HepG2 (cell line): ENCODE measurements around the gene MITF. TPM values are rescaled to one million over a fixed set of nuclear protein-coding genes. Genes with fewer than 3 reads are reported as not detected.

Source experiments
- ADNP ChIP-seq: sonication (generic); formaldehyde crosslinking; IDR thresholded peaks from 2 replicates; pipeline ENCODE4 v1.4.0; 2020; ENCODE audit warnings: missing genetic modification reagents
- ASH2L ChIP-seq: fragments of 300-600, 200-600 bp; sonication (generic); IDR thresholded peaks from 2 replicates; pipeline ENCODE4 v1.7.0; 2017; ENCODE audit warnings: low read depth, mild to moderate bottlenecking, moderate library complexity, mixed read lengths, low read length; ENCODE audit not compliant: insufficient read length
- ATF2 ChIP-seq: sonication (generic); formaldehyde crosslinking; IDR thresholded peaks from 2 replicates; pipeline ENCODE4 v1.4.0; 2020; ENCODE audit warnings: missing genetic modification reagents
- ATF7 ChIP-seq, 2 experiments: fragments of 450-650 bp in 1 of 2; sonication (generic) in 1 of 2; formaldehyde crosslinking in 1 of 2; IDR thresholded peaks; 2 replicates each; pipeline versions ENCODE4 v1.4.0 to v1.6.1; 2016 to 2020; ENCODE audit warnings: antibody characterized with exemption in 1 of 2, mild to moderate bottlenecking in 1 of 2, missing genetic modification reagents in 1 of 2
- CBX2 ChIP-seq, 2 experiments: fragments of 200-600 bp in 1 of 2; sonication (generic); formaldehyde crosslinking in 1 of 2; IDR thresholded peaks; 2 replicates each; pipeline versions ENCODE4 v1.7.0 to v1.8.1; 2018 to 2022; ENCODE audit warnings: low read depth in 2 of 2, low read length in 1 of 2, mild to moderate bottlenecking in 1 of 2, missing genetic modification reagents in 1 of 2
- CENPX ChIP-seq: sonication (generic); formaldehyde crosslinking; IDR thresholded peaks from 2 replicates; pipeline ENCODE4 v1.9.0; 2021; ENCODE audit warnings: mild to moderate bottlenecking, missing genetic modification reagents, moderate library complexity
- MXD1 ChIP-seq: sonication (generic); formaldehyde crosslinking; IDR thresholded peaks from 2 replicates; pipeline ENCODE4 v1.4.0; 2020; ENCODE audit warnings: mild to moderate bottlenecking, missing genetic modification reagents
- NCOR1 ChIP-seq: fragments of 200-600 bp; sonication (generic); IDR thresholded peaks from 2 replicates; pipeline ENCODE4 v1.7.0; 2017; ENCODE audit warnings: antibody characterized with exemption, low read length, borderline replicate concordance
- NONO ChIP-seq, 2 experiments: fragments of 450-650 bp in 1 of 2; sonication (generic) in 1 of 2; formaldehyde crosslinking in 1 of 2; IDR thresholded peaks in 1 of 2; conservative IDR thresholded peaks in 1 of 2; 2 replicates each; pipeline versions ENCODE4 v1.6.1 to v1.8.0; 2017 to 2022; ENCODE audit warnings: mild to moderate bottlenecking in 1 of 2, missing genetic modification reagents in 1 of 2, moderate library complexity in 1 of 2
- SALL1 ChIP-seq: sonication (generic); formaldehyde crosslinking; IDR thresholded peaks from 2 replicates; pipeline ENCODE4 v1.8.0; 2022; ENCODE audit warnings: mild to moderate bottlenecking, missing genetic modification reagents
- SMAD9 ChIP-seq: sonication (generic); formaldehyde crosslinking; IDR thresholded peaks from 2 replicates; pipeline ENCODE4 v1.5.1; 2020; ENCODE audit warnings: mild to moderate bottlenecking, missing genetic modification reagents
- SP5 ChIP-seq: IDR thresholded peaks from 2 replicates; pipeline ENCODE4 v1.6.1; 2016; ENCODE audit warnings: low read depth, borderline replicate concordance
- ZBTB10 ChIP-seq: sonication (generic); formaldehyde crosslinking; IDR thresholded peaks from 2 replicates; pipeline ENCODE4 v1.4.0; 2020; ENCODE audit warnings: missing genetic modification reagents, borderline replicate concordance
- ZEB1 ChIP-seq: IDR thresholded peaks from 2 replicates; pipeline ENCODE4 v1.6.1; 2012; ENCODE audit warnings: mild to moderate bottlenecking, low read depth, inconsistent platforms; ENCODE audit not compliant: insufficient replicate concordance
- ZFP36 ChIP-seq: fragments of 150-350 bp; IDR thresholded peaks from 2 replicates; pipeline ENCODE4 v1.6.1; 2018; ENCODE audit warnings: borderline replicate concordance, low read length, low read depth; ENCODE audit not compliant: partially characterized antibody
- ZFP62 ChIP-seq: sonication (generic); formaldehyde crosslinking; IDR thresholded peaks from 2 replicates; pipeline ENCODE4 v1.4.0; 2020; ENCODE audit warnings: missing genetic modification reagents
- ZNF17 ChIP-seq: sonication (generic); formaldehyde crosslinking; IDR thresholded peaks from 2 replicates; pipeline ENCODE4 v1.5.0; 2020; ENCODE audit warnings: mild to moderate bottlenecking, missing genetic modification reagents
- ZNF639 ChIP-seq: conservative IDR thresholded peaks from 2 replicates; pipeline ENCODE4 v1.6.1; 2018; ENCODE audit warnings: missing genetic modification reagents
- ZNF772 ChIP-seq: sonication (generic); formaldehyde crosslinking; IDR thresholded peaks from 2 replicates; pipeline ENCODE4 v1.5.0; 2020; ENCODE audit warnings: mild to moderate bottlenecking, missing genetic modification reagents
- ZSCAN21 ChIP-seq: sonication (generic); formaldehyde crosslinking; IDR thresholded peaks from 2 replicates; pipeline ENCODE4 v1.8.0; 2022; ENCODE audit warnings: mild to moderate bottlenecking, missing genetic modification reagents, moderate library complexity, borderline replicate concordance
- polyA plus RNA-seq, 8 experiments: library from polyadenylated mRNA; depleted of rRNA in 3 of 8; stranded (reverse) in 7 of 8; unstranded in 1 of 8; fragments of >200 nt; fragmentation: Illumina TruSeq in 4 of 8; extraction: Trizol in 4 of 8; gene quantifications; 2 replicates each; pipeline versions ENCODE4 v1.2.1 to v1.2.3, GENCODE V29; 2011 to 2016; ENCODE audit warnings: low read depth in 4 of 8, missing spikeins in 1 of 8, mixed read lengths in 1 of 8; ENCODE audit not compliant: insufficient read depth in 1 of 8
- total RNA-seq, 5 experiments: library from RNA; depleted of rRNA; stranded (reverse); fragments of >200 nt; fragmentation: Illumina TruSeq; extraction: Trizol; gene quantifications; 2 replicates each; pipeline ENCODE4 v1.2.3, GENCODE V29; 2016; ENCODE audit warnings: low read depth in 1 of 5
- TF ChIP-seq, protein P1 (sequence below): sonication (generic); formaldehyde crosslinking; IDR thresholded peaks from 2 replicates; pipeline ENCODE4 v1.5.0; 2020; ENCODE audit warnings: missing genetic modification reagents, mild to moderate bottlenecking, borderline replicate concordance

The MITF gene
- total and polyA plus RNA-seq, 2 of the 13 experiments (the other 11 are each of a cell fraction or from before 2014, with no cell fraction given): 0.12 to 0.38 TPM

- no peak for TF ChIP-seq ZNF639 (CRISPR knock-in tag)
- TF ChIP-seq, protein P1, sequence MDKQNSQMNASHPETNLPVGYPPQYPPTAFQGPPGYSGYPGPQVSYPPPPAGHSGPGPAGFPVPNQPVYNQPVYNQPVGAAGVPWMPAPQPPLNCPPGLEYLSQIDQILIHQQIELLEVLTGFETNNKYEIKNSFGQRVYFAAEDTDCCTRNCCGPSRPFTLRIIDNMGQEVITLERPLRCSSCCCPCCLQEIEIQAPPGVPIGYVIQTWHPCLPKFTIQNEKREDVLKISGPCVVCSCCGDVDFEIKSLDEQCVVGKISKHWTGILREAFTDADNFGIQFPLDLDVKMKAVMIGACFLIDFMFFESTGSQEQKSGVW (CRISPR knock-in tag): no peak
- TF ChIP-seq MXD1: no peak
- TF ChIP-seq SALL1 (CRISPR knock-in tag): peak; percentile 47; the same call in 1 of the 2 replicates
- TF ChIP-seq SP5 (CRISPR knock-in tag): peak; percentile 36; the same call in 1 of the 2 replicates
- TF ChIP-seq NONO (IDR thresholded peaks at IDR 0.05): no peak
- 0 out of 2 replicates have a peak, but pooled peaks have one; percentile 43 for TF ChIP-seq NONO (CRISPR knock-in tag; conservative IDR thresholded peaks at IDR 0.05)
- TF ChIP-seq ZNF772 (CRISPR knock-in tag): no peak
- peak; percentile 55 for TF ChIP-seq ASH2L
- TF ChIP-seq ZBTB10 (CRISPR knock-in tag): no peak
- no peak for TF ChIP-seq ZFP62
- no peak for TF ChIP-seq ZEB1
- no peak for TF ChIP-seq ZSCAN21 (CRISPR knock-in tag)
- no peak for TF ChIP-seq ZFP36
- no peak for TF ChIP-seq ADNP (CRISPR knock-in tag)
- no peak for TF ChIP-seq NCOR1
- no peak for TF ChIP-seq CENPX
- TF ChIP-seq ATF2 (CRISPR knock-in tag): no peak
- TF ChIP-seq SMAD9 (CRISPR knock-in tag): no peak
- no peak for TF ChIP-seq CBX2 (IDR thresholded peaks at IDR 0.05; ENCODE audit: low read depth, low read length)
- 0 out of 2 replicates have a peak, but pooled peaks have one; percentile 45 for TF ChIP-seq CBX2 (CRISPR knock-in tag; IDR thresholded peaks at IDR 0.05; ENCODE audit: low read depth)
- TF ChIP-seq ATF7 (IDR thresholded peaks at IDR 0.05): no peak
- TF ChIP-seq ATF7 (CRISPR knock-in tag; IDR thresholded peaks at IDR 0.05): no peak
- TF ChIP-seq ZNF17 (CRISPR knock-in tag): no peak
Observed at GRCh38 chr3:69739204-69740102, at the start of gene MITF (continued).
